CD4-positive, alpha-beta T cell treated with Interleukin-4 for 1 hour (primary cell): ENCODE measurements around the gene SEC14L6.
"Not testable (repeated sequence)": the region's sequence is repeated elsewhere in the genome, so short reads cannot be mapped to it uniquely, and the experiment has no call there.

Experiments
- DNase-seq, 2 donors: peaks; one replicate each; pipeline ENCODE4 v3.0.0-alpha.2; 2020 to 2022

Gene SEC14L6

GRCh38 chr22:30565341-30565740, 18.8 kb upstream of the SEC14L6 start:
- DNase-seq = no peak

DNA sequence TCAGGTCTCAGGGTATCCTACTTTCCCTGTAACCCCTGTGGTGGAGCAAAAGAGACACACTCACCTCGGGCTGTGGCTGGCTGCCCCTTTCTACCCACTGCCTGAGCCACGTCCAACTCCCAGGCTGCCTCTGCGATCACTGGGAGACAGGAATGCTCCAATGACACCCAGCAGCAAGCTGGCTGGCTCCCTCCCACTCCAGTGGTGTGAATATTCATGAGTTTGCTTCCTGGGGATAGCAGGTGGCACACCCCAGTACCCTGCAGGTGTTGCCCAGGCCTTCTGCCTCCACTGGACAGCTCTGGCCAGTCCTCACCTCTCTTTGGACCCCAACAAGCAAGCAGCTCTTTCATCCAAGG, 18.2 kb upstream of the SEC14L6 start:
- DNase-seq = no peak

- no peak for DNase-seq
Measured at GRCh38 chr22:30564045-30564760, 17.7 kb upstream of the SEC14L6 start.

DNA sequence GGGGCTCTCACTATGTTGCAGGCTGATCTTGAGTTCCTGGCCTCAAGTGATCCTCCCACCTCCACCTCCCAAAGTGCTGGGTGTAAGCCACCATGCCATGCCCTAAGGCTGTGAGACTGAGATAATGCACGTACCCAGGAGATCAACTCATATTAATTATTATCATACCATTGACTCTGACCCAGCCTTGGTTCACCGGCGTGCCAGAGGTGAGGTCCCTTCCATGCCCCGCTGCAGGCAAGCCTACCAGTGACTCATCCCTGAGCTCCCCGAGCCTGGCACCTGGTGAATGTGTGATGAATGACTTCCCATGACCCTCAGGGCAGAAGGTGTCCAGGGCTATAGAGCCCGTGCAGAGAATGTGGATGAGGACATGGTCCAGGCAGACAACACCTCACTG, 15.8 kb upstream of the SEC14L6 start:
- DNase-seq = no peak

DNA sequence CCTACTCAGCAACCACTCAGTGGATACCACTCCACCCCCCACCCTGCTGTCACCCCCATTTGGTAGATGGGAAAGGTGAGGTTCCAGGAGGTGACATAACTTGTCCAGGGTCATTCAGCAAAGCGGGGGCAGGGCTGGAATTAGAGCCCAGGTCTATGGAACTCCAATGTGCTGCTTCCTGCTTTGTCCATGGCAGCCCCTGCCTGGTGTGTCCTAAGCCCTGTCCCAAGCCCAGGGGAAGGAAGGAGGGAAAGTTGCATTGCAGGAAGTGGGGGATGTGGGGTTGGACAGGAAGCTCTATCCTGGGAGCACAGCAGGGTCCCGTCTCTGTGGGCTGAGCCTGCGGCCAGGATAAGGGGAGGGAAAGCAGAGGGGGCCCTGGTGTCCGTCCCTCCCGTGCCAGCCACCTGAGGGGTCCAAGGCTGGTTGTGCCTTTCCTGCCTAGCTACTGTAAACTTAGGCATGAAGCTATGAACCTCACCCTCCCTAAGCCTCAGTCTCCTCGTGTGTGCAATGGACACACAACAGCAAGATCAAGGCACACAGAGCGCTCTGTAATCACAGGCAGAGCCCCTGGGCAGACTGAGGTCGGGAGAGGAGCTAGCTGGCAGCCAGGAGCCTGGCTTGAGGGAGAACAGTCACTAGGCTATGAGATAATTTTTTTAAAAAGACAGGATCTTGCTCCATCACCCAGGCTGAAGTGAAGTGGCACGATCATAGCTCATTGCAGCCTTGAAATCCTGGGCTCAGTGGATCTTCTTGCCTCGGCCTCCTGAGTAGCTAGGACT, 15.1 kb upstream of the SEC14L6 start:
- no peak for DNase-seq

- DNase-seq = not testable (repeated sequence)
Measured at GRCh38 chr22:30560643-30561202, 14.2 kb upstream of the SEC14L6 start.

DNA sequence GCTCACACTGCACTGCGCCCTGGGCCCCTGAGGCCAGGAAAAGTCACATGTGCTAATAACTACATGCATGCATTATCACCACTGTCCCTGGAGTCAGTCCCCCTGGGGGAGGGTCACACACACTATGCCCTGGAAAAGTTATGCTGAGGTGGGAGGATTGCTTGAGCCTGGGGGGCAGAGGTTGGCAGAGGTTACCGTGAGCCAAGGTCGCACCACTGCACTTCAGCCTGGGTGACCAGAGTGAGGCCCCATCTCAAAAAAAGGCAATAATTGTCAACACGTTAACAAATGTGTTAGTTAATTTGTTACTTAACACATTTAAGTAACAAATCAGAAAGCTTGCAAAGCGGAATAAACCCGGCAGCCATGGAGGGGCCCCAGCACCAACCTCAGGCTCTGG, 13.3 kb upstream of the SEC14L6 start:
- DNase-seq = no peak

DNA sequence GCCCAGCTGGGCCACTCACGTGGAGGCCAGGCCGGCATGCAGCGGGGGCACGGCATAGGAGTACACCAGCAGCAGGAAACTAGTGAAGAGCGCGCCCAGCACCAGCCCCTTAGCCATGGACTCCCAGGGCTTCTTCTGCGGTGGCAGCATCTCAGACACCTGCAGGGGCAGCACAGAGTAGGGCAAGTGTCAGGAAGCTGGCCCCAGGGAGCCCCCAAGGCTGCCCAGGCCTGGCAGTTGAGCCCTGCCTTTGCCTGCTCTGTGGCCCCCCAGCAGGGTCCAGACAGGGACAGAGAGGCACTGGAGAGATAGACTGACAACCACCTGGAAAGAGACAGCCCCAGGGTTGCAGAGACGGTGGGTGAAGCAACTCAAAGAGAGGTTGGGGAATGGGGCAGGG, 10.7 kb upstream of the SEC14L6 start:
- DNase-seq = no peak

DNA sequence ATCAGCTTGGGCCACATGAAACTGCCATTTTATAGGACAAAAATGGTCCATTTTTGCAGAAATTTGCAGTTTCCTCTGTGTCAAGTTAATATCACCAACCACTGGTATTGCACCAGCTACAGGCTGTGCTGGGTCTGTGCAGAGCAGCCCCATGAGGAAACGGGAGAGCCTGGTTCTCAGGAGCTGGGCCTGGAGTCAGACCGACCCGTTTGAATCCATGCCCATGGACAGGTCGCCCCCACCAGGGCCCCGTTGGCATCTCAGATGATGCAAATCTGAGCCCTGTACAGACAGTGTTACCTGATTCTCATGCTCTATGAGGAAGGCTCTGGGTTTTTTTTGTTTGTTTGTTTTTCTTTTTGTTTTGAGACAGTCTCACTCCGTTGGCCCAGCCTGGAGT, 9.8 kb upstream of the SEC14L6 start:
- no peak for DNase-seq

- DNase-seq = no peak
Measured at GRCh38 chr22:30555282-30556210, 9.0 kb upstream of the SEC14L6 start.

DNA sequence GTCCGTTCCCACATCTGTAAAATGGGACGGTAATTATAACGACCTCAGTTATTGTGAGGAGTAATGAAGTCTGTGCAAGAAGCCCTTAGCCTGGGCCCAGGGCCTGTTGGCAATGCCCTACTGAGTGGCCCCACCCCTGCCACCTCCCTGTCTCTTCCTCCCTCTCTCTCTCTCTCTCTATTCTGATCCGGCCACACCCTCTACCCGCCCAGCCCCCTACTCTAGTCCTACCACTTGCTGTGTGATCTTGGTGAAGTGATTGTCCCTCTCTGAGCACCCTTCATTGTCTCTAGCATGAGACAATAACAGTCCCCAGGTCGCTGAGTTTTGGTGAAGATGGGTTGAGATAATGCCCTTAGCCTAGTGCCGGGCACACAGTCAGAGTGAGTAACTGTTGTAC, 7.4 kb upstream of the SEC14L6 start:
- DNase-seq = no peak

DNA sequence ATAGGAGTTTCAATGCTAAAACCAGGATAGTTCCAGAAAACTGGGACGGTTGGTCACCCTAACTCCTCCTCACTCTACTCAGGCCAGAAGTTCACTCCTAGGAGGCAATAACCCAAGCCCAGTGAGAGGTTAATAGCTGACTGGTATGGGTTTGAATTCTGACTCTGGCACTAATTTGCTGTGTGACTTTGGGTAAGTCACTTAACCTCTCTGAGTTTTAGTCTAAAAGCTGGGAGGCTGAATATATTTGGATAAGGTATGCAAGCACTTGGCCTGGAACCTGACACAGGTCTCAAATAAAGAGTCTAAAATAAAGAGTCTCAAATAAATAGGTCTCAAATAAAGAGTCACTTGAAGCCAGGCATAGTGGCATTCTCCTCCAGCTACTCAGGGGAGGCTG, 6.2 kb upstream of the SEC14L6 start:
- DNase-seq = no peak

GRCh38 chr22:30551813-30552212, 5.3 kb upstream of the SEC14L6 start:
- not testable (repeated sequence) for DNase-seq

DNA sequence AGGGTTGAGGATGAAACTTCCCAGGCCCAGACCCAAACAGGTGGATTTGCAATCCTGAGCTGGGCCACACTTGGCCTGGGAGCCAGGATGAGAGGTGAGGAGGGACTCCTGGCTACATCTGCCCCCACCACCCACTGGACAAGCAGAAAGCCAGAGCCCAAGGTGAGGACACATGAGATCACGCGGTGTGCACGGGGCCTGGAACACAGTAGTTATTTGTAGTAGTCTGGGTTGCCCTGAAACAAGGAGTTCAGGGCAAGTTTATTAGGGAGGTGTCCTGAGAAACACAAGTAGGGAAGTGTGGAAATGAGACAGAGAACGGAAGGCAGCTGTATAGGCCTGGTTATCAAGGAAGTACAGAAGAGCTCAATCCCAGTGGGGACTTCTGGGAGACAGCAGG, 647 bp upstream of the SEC14L6 start:
- DNase-seq = no peak

GRCh38 chr22:30542811-30543188, 3.7 kb downstream of the SEC14L6 start:
- no peak for DNase-seq

GRCh38 chr22:30541961-30542810, 4.4 kb downstream of the SEC14L6 start:
- DNase-seq = no peak

GRCh38 chr22:30541511-30541910, 5.0 kb downstream of the SEC14L6 start:
- not testable (repeated sequence) for DNase-seq

DNA sequence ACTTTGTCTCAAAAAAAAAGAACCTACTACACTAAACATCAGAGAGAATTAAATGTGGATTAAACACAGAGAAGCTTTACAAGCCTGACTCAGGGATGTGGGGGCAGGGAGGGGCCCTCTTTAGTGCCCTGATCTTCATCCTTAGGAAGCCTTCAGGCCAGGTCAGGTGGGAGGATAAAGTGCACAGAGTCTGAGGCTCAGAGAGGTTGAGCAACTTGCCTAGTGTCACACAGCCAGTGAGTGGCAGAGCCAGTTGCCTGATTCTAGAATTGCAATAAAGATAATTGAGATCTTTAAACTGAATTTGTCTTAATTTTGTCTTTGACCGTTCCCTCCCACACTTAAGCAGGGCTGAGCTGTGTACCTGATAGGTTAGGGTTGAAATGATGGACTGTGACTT, 7.2 kb downstream of the SEC14L6 start:
- no peak for DNase-seq

DNA sequence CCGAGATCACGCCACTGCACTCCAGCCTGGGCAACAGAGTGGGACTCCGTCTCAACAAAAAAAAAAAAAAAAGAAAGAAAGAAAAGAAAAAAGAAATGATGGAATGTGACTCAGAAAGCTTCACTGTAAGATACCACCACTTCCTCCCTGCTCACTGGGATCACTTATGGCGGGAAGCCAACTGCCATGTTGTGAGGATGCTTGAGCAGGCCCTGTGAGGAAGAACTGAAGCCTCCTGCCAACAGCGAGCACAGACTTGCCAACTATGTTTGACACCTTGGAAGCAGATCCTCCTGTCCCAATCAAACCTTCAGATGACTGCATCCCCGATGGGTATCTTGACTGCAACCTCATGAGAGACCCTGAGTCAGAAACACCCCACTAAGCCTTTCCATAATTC, 8.3 kb downstream of the SEC14L6 start:
- DNase-seq = no peak

DNA sequence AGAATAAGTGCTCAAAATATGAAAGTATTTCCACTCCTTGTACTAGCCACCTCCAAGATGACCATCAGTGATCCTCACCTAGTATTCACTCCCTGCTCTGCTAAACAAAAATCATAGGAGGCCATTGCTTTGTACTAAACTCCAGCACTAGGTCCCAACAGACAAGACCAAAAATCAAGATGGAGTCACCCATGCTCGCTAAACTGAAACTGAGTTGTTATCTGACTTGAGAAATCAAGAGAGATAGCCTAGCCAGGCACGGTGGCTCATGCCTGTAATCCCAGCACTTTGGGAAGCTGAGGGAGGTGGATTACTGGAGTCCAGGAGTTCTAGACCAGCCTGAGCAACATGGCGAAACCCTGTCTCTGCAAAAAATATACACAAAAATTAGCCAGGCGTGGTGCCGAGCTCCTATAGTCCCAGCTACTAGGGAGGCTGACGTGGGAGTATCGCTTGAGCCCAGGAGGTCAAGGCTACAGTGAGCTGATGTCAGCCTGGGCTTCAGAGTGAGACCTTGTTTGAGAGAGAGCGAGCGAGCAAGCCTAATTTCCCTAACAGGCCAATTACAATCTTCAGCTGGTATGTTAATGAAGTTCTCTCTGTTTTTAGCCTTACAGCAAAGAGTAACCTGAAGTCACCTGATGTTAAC, 9.3 kb downstream of the SEC14L6 start:
- no peak for DNase-seq

GRCh38 chr22:30535182-30535581, 11.4 kb downstream of the SEC14L6 start:
- DNase-seq = no peak
